Ovary (tissue), 3 donors: ENCODE data around the gene AGBL4.

Source experiments
- CTCF ChIP-seq, 3 donors: fragments of 450-650 bp in 2 of 3; fragments of 200-600 bp in 1 of 3; IDR thresholded peaks; one replicate each; pipeline versions ENCODE4 v1.5.1 to v1.8.0; 2016 to 2022; ENCODE audit warnings: antibody characterized with exemption in 3 of 3, mild to moderate bottlenecking in 1 of 3
- EP300 ChIP-seq: sonication (generic); formaldehyde crosslinking; IDR thresholded peaks from one replicate; pipeline ENCODE4 v1.6.1; 2017; ENCODE audit warnings: antibody characterized with exemption
- POLR2A ChIP-seq: fragments of 450-650 bp; IDR thresholded peaks from one replicate; pipeline ENCODE4 v1.6.1; 2017; ENCODE audit warnings: antibody characterized with exemption, mild to moderate bottlenecking, moderate library complexity
- donor health status: DM: no; HTN: no; CAD: no.

- TF ChIP-seq POLR2A (no peak), CTCF (IDR thresholded peaks at IDR 0.05) (no peak), EP300 (no peak)
These were observed 1247.8 kb downstream of the AGBL4 start for GRCh38 chr1:48775831-48776392.
